Measurements from ENCODE around the gene GGA2. TPM values are rescaled to one million over a fixed set of nuclear protein-coding genes. Genes with fewer than 3 reads are reported as not detected.

Gene GGA2
- total RNA-seq, 6 donors from 2014 or later, result 84.4 to 197 (median 164) TPM

DNA sequence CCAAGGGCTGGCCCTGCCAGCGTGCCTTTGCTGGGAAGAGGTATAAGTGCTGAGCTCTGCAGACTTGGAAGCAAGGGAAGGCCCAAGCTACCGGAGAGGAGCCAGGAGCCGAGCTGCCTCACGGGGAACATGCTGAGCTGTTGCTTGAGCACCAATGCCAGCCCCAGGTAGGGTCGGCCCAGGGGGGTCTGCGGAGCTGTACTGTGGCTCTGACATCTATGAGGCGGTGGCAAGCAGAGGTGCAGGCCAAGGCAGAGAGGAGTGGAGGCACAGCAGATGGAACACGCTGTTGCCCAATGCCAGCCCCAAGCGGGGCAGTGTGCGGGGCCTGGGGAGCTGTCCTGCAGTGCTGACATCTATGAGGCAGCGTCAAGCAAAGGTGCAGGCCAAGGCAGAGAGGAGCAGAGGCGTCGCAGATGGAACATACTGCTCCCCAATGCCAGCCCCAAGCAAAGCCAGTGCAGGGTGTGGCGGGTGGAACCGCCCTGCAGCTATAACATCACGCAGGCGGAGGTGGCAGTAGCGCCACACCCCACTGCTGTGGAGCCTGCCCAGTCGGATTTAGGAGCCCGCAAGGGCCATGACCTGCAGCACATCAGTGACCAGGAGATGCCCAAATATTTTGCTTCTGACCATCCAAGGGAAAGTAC lies 10.0 kb downstream of the GGA2 start:
- DNase-seq, result peak in 1 of 2 donors; percentile 69
- no peaks in the 10 kb centered on the region for H3K27me3 ChIP-seq
- no peak for ATAC-seq (ENCODE audit: low FRiP score in 2 of 2)
- peaks cover 0 to 12% (median 2%) of the 10 kb centered on the region in 4 donors for H3K36me3 ChIP-seq
- peaks cover 61 to 86% (median 70%) of the 10 kb centered on the region in 4 donors for H3K4me1 ChIP-seq
- TF ChIP-seq EP300 (IDR thresholded peaks at IDR 0.05), result no peak
- no peak for TF ChIP-seq POLR2AphosphoS5 (IDR thresholded peaks at IDR 0.05)
- TF ChIP-seq, protein P1, sequence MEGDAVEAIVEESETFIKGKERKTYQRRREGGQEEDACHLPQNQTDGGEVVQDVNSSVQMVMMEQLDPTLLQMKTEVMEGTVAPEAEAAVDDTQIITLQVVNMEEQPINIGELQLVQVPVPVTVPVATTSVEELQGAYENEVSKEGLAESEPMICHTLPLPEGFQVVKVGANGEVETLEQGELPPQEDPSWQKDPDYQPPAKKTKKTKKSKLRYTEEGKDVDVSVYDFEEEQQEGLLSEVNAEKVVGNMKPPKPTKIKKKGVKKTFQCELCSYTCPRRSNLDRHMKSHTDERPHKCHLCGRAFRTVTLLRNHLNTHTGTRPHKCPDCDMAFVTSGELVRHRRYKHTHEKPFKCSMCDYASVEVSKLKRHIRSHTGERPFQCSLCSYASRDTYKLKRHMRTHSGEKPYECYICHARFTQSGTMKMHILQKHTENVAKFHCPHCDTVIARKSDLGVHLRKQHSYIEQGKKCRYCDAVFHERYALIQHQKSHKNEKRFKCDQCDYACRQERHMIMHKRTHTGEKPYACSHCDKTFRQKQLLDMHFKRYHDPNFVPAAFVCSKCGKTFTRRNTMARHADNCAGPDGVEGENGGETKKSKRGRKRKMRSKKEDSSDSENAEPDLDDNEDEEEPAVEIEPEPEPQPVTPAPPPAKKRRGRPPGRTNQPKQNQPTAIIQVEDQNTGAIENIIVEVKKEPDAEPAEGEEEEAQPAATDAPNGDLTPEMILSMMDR (IDR thresholded peaks at IDR 0.05), result no peak
- no peak for TF ChIP-seq POLR2A (IDR thresholded peaks at IDR 0.05)
- H3K27ac ChIP-seq, result peak overlapping the region in 2 of 4 donors; percentile 2 to 21
- H3K9me3 ChIP-seq, result no peaks in the 10 kb centered on the region
- WGBS, 2 donors, result 86 to 94% methylated on average over 15 to 20 of the region's 20 CpGs
- H3K4me3 ChIP-seq, result no peak overlapping the region

GRCh38 chr16:23499801-23500200 lies 10.5 kb downstream of the GGA2 start:
- H3K36me3 ChIP-seq, result peaks cover 0 to 16% (median 5%) of the 10 kb centered on the region in 4 donors
- no peaks in the 10 kb centered on the region for H3K27me3 ChIP-seq
- ATAC-seq (ENCODE audit: low FRiP score in 2 of 2), result no peak
- TF ChIP-seq, protein P1 (IDR thresholded peaks at IDR 0.05), result no peak
- TF ChIP-seq POLR2AphosphoS5 (IDR thresholded peaks at IDR 0.05), result no peak
- TF ChIP-seq POLR2A (IDR thresholded peaks at IDR 0.05), result no peak
- TF ChIP-seq EP300 (IDR thresholded peaks at IDR 0.05), result no peak
- DNase-seq, result peak in 1 of 2 donors; percentile 69
- WGBS, 2 donors, result 83 to 84% methylated on average over 6 to 7 of the region's 7 CpGs
- no peaks in the 10 kb centered on the region for H3K9me3 ChIP-seq
- peak overlapping the region in 1 of 4 donors; percentile 2 for H3K27ac ChIP-seq
- H3K4me1 ChIP-seq, result peaks cover 56 to 81% (median 65%) of the 10 kb centered on the region in 4 donors
- H3K4me3 ChIP-seq, result no peak overlapping the region

DNA sequence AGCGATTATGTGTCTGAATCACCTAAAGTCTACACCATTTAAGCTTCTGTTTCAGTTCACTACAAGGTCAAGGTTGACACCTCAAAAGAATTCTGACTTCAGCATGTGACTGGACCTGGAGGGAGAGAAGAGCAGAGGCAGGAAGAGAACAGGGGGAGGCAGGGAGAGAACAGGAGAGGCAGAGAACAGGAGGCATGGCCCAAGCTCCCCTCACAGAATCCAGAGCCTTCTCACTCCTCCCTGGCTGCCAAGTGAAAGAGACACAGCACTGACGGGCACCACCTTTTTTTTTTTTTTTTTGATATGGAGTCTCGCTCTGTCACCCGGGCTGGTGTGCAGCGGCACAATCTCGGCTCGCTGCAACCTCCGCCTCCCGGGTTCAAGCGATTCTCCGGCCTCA lies 11.4 kb downstream of the GGA2 start:
- TF ChIP-seq, protein P1 (IDR thresholded peaks at IDR 0.05), result no peak
- TF ChIP-seq POLR2A (IDR thresholded peaks at IDR 0.05) (no peak), EP300 (IDR thresholded peaks at IDR 0.05) (no peak), POLR2AphosphoS5 (IDR thresholded peaks at IDR 0.05) (no peak)
- ATAC-seq (ENCODE audit: low FRiP score in 2 of 2) (no peak), DNase-seq (no peak)
- Histone ChIP-seq H3K4me1 (peaks cover 47 to 71% (median 58%) of the 10 kb centered on the region in 4 donors), H3K4me3 (no peak overlapping the region), H3K27ac (no peak overlapping the region), H3K27me3 (no peaks in the 10 kb centered on the region), H3K36me3 (peaks cover 0 to 25% (median 11%) of the 10 kb centered on the region in 4 donors), H3K9me3 (no peaks in the 10 kb centered on the region)
- 90 to 92% methylated on average over 11 of the region's 11 CpGs for WGBS, 2 donors

DNA sequence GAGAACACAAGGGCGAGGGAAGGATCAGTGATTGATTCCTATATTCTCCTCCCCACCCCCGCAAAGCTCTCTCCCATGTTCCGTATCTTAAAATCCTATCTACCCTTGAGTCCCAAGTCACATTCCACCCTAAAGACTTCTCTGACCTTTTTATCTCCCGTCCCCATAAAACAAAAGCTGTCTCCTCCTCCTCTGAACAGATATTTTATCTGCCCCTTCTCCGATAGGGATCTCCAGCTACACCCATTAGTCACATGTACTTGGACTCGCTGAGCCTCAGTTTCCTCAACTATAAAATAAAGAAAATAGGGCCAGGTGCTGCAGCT lies 12.8 kb downstream of the GGA2 start:
- H3K27me3 ChIP-seq, result no peaks in the 10 kb centered on the region
- TF ChIP-seq EP300 (IDR thresholded peaks at IDR 0.05) (no peak), POLR2AphosphoS5 (IDR thresholded peaks at IDR 0.05) (no peak), POLR2A (IDR thresholded peaks at IDR 0.05) (no peak)
- TF ChIP-seq, protein P1 (IDR thresholded peaks at IDR 0.05), result no peak
- no peaks in the 10 kb centered on the region for H3K9me3 ChIP-seq
- H3K4me3 ChIP-seq, result peak overlapping the region in 1 of 4 donors; percentile 18
- peaks cover 45 to 73% (median 56%) of the 10 kb centered on the region in 4 donors for H3K4me1 ChIP-seq
- peak overlapping the region; percentile 72 to 86 (median 82) for H3K27ac ChIP-seq
- ATAC-seq (ENCODE audit: low FRiP score in 2 of 2) (no peak), DNase-seq (no peak)
- 65 to 78% methylated on average over 6 of the region's 6 CpGs for WGBS, 2 donors
- H3K36me3 ChIP-seq, result peaks cover 9 to 39% (median 25%) of the 10 kb centered on the region in 4 donors
